CD4-positive, alpha-beta T cell treated with Interleukin-2 at 100 ng/mL for 4 hours (primary cell): Measurements from ENCODE around the gene DNAH6.

Experiments used
- DNase-seq: peaks from one replicate; pipeline ENCODE4 v3.0.0-alpha.2; 2020; ENCODE audit warnings: low spot score

DNAH6 gene

DNA sequence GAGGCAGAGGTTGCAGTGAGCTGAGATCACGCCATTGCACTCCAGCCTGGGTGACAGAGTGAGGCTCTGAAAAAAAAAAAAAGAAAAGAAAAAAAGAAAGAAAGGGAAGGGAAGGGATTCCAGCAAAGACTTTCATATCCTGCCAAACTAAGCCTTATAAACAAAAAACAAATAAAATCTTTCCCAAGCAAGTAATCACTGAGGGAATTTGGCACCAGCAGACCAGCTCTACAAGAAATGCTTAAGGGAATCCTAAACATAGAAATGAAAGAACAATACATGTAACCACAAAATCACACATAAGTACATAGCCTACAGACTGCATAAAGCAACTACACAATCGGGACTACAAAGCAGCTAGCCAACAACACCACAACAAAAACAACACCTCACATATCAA is 285.5 kb downstream of the DNAH6 start:
- DNase-seq: no peak

DNA sequence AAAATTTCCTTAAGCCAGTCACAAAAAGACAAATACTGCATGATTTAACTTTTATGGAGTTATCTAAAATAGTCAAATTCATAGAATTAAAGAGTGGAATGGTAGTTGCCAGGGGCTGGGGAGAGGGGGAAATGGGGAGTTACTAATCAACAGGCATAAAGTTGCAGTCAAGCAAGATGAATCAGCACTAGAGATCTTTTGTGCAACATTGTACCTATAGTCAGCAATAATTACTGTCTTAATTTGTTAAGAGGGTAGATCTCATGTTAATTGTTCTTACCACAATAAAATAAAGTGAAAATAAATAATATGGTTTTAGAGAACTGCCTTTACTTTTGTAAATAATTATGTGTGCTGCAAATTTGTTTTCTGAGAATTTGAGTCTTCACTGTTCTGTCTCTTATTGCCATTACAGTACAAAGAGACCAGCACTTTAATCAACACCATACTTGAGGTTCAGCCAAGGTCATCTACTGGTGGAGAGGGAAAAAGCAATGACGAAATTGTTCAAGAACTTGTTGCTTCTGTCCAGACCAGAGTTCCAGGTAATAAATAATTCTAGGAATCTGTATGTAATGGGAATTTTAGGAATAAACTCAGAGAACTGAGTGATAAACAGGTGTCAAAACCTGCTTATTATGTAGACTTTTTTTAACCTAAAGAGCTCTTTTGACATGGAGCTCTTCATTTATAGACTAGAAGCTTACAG is 289.1 kb downstream of the DNAH6 start:
- DNase-seq: no peak

DNA sequence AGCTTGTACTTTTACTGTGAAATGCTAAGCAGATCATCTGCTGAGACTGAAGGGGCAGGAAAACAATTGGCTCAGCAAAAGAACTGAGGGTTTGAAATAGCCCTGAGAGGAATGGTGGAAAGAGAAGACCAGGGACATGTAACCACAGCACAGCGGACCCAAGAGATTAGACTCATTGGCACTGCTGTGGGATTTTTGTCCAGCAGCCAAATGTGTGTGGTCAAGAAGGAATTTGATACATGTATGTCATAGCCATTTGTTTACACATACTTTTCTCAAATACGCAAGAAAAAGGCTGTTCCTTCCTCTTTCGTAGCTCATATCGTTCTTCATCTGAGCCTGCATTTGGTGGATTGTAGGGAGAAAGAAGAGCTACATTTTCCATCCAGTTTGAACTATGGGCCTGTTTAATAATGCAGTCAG is 290.8 kb downstream of the DNAH6 start:
- no peak for DNase-seq

DNA sequence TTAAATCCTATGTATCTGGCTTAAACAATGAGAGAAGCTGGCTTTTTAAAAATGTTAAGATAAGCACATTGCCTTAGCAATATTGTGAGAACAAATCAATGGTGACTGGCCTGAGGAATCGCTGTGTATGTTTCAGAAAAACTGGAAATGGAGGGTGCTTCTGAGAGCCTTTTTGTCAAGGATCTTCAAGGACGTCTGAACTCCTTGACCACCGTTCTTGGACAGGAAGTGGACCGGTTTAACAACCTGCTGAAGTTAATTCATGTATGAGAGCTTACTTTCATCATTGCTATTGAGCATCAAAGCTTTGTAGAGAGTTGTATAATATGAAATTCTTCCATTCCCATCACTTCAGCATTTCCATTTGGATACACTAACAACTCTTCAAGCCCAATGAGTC is 292.0 kb downstream of the DNAH6 start:
- DNase-seq: no peak

DNA sequence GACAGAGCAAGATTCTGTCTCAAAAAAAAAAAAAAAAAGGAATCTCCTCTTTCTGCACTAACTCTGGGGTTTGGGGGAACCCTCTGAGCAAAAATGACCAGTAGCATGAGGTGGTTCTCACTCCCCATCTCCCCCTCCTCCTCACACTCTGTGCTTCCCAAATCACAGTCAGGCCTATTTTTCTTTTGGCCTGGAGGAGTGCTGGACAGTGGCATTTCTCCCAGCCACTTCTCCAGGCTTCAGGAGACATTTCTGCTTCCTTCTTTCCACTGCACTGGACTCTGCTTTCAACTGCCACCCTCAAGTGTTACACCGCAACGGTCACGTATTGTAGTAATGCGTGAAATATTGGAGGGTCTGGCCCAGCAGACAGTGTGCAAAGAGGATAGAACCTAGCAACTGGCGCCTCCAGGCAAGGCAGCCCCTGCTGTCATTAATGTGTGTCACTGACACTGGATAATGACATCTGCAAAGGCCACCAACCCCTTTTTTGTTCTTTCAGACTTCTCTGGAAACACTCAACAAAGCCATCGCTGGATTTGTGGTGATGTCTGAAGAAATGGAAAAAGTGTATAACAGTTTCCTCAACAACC is 295.6 kb downstream of the DNAH6 start:
- no peak for DNase-seq

DNA sequence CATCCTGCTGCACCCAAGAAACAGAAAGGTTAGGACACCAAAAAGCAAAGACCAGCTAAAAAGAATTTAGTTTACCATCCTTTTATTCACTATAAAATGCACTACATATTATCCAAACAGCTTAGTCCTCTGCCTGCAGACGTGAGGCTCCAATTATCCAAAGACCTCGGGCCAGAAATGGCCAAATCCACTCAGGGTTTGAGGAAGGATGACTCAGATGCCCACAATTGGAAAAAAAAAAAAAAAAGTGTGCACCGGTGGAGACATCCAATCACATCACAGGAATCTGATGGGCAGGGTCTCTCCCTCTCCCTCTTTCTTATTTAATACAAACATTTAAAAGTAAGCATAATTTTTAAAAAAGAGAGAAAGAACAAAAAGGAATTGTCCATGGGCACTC is 298.8 kb downstream of the DNAH6 start:
- DNase-seq: no peak

DNA sequence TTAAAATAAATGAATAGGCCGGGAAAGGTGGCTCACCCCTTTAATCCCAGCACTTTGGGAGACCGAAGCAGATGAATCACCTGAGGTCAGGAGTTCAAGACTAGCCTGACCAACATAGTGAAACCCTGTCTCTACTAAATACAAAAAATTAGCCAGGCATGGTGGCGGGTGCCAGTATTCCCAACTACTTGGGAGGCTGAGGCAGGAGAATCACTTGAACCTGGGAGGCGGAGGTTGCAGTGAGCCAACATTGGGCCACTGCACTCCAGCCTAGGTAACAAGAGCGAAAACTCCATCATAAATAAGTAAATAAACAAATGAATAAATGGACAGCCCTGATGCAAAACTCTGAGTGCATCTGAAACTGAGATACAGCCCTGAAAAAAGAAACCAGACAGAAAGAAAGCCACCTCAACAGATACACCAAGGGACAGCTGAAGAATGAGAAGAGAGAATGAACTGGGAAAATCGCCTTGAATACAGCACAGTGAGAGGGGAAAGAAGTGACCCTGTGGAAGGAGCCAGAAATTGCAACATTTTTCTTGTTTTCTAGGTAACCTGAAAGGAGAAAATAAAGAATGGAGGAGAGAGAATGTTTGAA is 300.2 kb downstream of the DNAH6 start:
- no peak for DNase-seq

DNA sequence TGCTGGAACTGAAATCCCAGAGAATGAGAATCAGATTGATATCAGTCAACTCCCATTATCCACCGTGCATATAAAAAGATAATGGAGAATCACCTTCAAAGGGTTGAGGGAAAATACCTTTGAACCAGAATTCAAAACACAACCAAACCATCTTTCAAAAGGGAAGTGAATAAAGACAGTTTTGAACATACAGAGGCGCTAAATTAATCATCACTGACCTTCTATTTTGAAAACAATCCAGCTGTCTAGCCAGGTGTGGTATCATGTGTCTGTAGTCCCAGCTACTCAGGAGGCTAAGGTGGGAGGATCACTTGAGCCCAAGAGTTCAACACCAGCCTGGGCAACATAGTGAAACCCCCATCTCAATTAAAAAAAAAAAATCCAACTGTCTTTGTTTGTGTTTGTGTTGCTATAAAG is 300.9 kb downstream of the DNAH6 start:
- DNase-seq: peak; percentile 26

DNA sequence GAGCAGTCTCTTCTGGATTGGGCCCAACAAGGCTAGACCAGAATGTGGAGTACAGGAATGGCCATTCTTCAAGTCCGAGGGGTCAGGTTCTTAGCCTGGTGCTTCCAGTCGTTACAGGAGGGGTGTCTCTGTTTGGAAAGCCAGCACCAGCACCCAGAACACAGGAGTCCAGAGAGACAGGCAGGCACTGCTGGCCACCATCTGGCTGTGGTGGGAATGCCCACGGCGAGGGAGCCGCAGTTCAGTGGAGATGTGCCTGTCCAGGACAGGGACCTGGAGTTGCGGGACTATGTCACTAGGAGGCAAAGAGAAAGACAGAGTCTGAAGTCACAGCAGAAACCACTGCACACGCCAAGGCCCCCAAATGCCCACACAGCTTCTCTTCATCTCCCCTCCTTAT is 305.5 kb downstream of the DNAH6 start:
- DNase-seq: no peak

DNA sequence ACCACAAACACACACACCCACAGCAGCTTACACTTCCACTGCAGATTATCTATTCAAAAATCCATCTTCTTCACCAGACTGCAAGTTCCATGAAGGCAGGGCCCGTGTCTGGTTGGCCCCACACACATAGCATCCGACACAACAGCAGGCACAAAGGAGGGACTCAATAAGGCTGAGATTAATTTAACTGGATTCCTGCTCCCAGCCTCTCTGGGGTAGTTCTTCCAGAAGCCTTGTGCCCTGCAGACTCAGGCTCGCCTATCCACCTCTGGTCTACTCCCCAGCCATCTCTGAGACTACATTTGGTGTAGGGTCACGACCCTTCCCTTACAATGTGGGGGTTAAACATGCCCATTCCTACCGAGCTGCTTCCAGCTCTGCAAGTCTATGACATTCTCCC is 306.9 kb downstream of the DNAH6 start:
- no peak for DNase-seq

DNA sequence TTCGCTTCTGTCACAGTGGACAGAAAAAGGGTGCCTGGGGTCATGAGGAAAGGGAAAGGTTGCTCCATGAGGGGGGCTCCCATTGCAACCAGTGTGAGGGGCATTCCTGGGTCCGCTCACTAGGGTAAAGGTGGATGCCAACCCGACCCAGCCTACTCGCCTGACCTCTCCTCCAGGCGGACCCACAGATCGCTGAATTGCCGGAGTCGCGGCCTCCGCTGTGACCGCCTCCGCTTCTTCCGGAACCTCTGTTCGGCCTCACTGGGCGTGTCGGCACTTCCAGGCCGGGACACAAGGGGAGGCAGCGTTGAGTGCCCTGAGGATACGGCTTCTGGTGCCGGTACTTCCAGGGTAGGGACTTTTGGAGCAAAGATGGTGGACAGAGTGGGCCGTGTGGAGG is 307.5 kb downstream of the DNAH6 start:
- no peak for DNase-seq

DNA sequence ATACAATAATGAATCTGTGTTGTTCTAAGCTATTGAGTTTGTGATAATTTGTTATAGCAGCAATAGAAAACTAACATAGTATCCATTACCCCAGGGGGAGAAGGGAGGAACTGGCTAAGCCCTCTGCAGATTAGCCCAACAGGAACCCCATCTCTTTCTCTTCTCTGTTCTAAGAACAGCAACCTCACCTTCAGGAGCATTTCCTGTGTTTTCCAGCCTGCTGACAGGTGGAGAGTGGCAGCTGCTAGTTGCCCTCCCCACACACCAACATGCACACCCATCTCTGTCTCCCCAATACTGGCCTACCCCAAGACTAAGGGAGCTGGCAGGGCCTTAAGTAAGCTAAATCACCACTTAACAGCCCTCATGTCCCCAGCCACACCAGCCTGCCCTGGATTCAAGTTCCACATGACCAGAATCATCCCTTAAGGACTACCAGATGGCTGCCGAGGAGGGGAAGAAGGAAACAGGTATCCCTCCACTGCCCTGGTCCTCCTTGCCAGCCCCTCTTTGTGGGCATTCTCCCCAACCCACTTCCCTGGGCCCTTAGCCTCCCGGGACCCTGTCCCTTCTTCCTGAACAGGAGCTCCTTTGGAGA is 311.8 kb downstream of the DNAH6 start:
- no peak for DNase-seq

DNA sequence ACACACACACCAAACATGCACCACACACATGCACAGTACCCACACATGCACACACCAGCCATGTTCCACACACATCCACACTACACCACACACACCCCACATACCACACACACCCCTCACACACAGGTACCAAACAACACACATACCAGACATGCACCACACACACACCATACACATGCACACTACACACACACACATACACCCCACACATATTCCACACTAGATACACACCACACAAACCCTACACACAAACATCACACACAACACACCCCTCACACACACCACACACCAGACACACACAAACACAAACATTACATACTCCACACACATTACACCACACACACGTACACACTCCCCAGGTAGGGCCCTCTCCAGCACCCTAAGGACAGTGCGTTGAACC is 313.4 kb downstream of the DNAH6 start:
- no peak for DNase-seq

DNA sequence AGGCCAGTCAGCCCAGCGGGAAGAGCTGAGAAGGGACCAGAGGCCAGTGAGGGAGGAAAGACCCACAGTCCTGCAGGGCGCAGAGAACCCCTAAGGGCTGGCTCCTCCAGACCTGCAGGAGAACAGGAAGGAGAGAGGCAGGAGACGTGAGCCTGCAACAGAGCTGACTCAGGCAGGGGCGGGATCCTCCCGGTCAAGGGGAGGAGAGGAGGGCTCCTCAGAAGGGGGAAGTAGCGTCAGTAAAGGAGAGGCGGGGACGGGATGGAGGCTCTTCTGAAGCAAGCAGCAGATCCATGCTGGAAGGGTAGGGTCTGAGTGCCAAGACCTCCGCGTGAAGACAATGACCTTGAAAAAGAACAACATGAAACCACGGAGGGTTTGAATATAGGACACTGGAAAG is 313.8 kb downstream of the DNAH6 start:
- no peak for DNase-seq

DNA sequence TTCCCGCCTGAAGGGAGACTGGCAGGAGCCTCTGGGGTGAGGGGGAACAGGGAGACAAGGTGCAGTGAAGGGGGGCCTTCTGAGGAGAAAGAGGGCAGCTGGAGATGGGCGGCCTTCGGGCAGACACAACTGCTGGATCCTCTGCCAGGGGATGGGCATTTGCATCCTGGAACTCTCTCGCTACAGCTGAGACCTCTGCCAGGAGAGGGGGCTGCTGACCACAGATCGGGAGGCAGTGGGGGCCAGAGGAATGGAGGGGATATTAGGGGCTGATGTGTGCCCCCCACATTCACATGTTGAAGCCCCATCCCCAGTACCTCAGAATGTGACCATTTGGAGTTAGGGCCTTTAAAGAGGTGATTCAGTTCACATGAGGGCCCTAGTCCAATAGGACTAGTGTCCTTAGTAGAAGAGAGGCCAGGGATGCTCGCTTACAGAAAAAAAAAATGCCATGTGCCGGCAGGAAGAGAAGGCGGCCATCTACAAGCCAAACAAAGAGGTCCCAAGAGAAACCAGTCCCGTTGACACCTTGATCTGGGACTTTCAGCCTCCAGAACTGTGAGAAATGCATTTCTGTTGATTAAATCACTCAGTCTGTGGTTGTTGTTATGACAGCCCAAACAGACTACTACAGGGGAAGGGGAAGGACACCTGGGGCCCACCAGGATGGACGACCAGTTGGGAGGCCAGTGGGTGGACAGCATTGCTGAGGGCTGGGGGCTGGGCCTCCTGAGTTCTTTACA is 314.6 kb downstream of the DNAH6 start:
- no peak for DNase-seq

DNA sequence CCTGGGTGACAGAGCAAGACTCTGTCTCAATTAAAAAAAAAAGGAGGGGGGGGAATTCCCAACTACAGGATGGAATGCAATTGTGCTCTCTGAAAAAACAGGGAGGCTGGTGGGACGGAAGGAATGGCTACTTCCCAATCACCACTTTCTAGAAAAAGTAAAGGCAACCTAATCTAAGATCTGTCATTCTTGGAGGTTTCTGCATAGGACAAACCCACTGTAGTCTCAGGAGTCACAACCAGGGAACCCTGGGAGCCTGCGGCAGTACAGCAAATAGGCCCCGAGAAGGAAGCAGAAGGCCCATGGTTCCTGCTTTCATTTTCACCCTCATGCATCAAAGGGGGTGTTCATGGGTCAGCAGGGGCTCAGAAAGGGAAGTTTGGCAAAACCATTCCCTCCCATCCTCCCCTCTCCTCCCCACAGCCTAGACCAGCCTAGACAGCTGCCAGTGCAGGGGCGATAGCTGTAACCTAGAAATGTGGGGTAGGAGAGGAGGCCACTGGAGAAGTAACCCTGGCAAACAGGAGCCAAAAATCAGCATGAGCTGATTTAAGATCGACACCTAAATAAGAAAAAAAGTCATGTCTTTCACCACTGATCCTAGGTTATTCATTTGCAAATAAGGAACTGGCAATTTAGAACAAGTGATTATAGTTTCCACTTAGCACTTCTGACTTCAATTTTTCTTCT is 316.6 kb downstream of the DNAH6 start:
- peak; percentile 38 for DNase-seq

DNA sequence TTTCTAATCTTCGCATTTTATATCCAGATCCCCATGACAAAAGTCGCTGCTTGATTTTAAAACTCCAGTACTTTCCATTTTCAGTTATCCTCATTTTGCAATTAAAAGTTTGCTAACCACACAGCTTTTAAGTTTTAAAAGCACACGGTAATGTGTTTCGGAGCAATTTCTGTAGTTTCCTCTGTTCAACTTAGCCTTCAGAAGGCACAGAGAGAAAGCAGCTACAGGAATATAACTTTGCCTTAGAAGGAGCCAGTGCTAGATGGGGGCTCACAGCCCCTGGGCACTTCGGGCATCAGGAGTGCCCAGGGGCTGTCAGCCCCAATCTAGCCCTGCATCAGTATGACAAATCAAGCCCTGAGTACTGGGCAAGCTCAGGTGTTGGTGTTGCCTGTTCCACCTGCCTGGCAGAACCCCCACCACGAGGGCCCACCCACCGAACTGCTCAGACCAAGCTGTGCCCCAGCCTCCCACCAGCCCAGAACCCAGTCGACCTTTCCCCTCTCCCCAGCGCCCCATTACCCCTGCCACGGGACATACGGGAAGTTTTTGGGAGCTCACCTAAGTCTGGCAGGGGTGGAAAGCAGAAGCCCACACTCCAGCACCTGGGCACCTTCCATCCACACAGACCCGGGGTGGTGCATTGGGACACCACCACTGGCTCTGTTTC is 317.3 kb downstream of the DNAH6 start:
- DNase-seq: no peak

DNA sequence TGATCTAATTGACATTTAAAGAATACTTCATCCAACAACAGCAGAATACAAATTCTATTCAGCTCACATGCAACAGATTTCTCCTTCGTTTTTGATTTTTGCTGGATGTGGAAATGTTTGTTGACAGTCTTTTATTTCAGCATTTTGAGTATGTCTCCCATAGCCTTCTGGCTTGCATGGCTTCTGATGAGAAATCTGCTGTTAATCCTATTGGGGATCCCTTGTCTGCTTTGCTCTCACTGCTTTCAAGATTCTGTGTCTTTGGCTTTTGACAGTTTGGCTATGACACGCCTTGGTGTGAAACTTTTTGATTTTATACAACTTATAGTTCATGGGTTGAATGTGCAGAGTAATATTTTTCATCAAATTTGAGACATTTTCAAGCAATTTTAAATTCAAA is 319.9 kb downstream of the DNAH6 start:
- DNase-seq: no peak

DNA sequence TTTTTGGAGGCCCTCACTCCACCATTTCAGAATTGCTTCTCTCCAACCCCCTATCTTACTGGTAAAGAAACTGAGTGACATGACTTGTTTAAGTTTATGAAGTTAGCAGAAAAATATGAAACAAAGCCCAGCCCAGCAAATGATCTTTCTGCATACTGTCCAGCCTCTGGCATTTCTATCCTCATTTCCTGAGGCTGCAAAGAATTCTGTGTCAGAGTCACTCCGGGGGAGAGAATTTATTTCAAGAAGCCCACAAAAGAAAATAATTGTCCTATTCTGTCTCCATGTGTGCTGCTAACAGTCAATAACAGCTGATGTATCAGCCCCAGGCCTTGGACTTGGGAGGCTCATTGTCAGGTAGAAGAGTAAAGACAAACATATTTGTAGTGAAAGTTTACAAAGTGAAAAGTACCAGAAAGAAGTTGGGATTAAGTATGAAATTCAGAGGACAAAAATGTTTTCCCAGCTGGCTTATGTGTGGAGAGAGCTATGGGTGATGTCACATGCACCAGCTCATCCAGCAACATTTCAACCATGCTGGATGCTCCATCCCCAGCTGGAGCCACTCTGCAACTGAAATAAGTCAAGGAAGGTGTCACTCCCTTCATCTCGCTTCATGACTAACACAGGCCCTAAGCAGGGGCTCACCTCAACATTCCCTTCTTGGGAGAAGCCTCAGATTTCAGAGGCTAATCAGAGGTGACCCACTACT is 322.3 kb downstream of the DNAH6 start:
- no peak for DNase-seq

DNA sequence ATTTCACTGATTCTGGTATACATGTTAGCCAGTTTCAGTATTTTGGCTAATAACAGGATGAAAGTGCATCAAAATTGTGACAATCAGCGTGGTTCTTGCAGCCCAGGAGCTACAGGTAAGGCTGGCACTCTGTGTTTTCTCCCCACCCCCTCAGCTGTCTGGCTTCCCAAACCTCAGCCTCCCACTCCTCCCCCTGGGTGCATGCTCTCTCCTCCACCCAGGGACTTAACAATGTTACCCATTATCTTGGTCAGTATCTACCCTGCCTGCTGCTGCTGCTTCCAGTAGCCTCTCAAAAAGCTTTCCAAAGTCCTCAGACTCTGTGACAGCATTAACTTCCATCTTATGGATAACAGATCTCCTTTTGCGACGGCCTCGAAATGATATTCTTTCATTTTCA is 323.6 kb downstream of the DNAH6 start:
- DNase-seq: no peak

DNA sequence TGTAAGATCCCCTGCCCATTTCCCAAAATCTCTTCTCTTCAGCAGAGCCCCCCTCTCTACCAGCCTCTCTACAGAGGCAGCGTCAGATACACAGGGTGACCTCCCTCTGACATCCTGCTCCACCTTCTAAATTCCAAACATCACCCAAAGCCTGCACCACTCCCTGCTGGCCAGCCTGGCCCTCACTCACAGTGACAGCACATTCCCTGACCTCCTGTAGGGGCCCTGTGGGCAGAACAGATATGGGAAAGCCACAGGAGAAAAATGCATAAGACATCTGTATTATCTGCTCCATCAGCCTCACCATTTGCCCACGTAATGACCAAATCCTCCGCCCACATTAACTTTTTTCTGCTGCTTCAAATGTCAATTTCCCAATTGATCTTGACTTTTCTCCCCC is 324.0 kb downstream of the DNAH6 start:
- no peak for DNase-seq
